ENCODE data around the gene NCK2.

NCK2 gene

DNA sequence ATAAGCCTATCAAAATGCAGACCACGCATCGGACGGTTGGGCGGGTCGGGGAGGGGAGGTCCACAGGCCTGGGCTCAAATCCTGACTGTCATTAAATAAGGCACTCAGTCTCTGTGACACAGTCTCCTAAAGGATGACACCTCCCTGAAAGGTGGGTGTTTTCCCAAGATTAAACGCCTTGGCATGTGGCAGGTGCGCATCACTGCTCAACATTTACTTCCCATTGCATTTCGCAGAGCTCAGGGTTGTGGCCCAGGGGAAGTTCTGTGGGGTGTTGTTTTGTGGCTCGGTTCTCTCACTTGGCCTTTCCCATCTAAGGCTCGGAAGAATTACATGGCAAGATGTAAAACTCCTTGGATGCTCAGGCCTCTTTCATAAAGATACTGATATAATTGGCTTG lies 107.4 kb downstream of the NCK2 start:
- DNase-seq, result no peak

GRCh38 chr2:105853354-105854088 lies 108.8 kb downstream of the NCK2 start:
- DNase-seq, result no peak

- no peak for DNase-seq
Measured at GRCh38 chr2:105854972-105855371, 110.3 kb downstream of the NCK2 start.

DNA sequence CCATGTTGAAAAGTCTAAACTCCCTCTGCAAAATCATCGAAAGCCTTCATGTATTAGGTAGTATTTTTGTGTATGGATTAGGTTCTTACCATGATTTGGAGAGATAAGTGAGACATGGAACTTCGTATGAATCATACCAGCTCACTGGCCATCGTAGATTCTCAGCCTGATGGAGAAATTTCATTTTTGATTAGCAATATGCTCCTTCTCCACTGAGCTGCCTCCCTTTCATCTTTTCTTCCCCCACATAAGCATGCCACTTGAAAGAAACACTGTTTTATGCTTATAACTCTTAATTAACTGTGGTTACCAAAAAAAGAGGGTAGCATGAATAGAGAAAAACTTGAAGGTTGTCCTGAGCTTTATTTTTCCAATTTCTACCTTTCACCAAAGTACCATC lies 111.9 kb downstream of the NCK2 start:
- DNase-seq, result no peak

DNA sequence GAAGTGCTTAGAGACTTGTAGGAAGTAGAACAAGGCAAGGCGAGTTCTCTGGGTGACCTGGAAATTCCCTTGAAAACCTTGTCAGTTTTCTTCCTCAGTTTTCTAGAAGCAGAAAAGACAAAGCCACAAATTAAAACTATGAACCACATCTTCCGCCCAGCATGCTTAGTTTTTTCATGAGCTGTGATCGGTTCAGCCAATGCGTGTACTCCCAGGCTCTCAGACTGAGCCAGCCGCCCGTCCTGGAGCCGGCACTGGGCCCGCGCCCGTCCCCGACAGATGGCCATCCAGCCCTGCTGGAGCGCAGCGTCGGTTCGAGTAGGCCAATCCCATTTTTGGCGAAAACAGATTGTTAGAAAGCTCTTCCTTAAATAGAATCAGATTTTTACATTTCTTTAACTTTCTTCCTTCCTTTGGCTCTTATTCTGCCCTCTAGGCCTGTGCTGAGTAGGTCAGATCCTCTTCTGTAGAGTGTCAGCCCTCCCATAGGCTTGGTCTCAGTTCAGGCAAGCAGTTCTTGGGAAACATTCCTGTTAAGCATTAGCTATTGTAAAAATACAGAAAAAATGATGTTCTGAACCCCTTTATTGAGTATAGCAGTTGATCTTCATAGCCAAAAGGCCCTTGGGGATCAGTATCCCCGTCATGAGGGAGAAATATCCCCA lies 112.5 kb downstream of the NCK2 start:
- no peak for DNase-seq

GRCh38 chr2:105858868-105859693 lies 114.4 kb downstream of the NCK2 start:
- DNase-seq, result peak in 1 of 2 experiments; percentile 28

- no peak for DNase-seq
Measured at GRCh38 chr2:105859694-105859951, 114.9 kb downstream of the NCK2 start.

DNA sequence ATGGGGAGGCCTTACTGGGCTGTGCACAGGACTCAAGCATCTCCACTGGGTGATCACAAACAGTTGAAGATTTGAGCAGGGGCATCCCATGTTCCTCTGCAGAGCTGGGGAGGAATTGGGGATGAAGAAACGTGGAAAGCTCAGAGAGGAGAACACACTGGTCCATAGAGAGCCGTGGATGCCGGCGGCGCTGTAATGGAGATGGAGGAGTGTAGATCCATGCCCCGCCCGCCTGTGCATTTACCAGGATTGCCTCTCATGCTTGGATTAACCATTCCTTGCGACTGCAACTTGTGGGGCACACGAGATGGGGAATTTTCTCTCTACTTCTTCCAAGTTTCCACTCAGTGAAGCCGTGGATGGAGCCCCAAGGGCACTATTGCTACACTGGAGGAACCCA lies 115.9 kb downstream of the NCK2 start:
- DNase-seq, result no peak

- no peak for DNase-seq
Measured at GRCh38 chr2:105861200-105861599, 116.5 kb downstream of the NCK2 start.

GRCh38 chr2:105862843-105863242 lies 118.1 kb downstream of the NCK2 start:
- DNase-seq, result no peak

DNA sequence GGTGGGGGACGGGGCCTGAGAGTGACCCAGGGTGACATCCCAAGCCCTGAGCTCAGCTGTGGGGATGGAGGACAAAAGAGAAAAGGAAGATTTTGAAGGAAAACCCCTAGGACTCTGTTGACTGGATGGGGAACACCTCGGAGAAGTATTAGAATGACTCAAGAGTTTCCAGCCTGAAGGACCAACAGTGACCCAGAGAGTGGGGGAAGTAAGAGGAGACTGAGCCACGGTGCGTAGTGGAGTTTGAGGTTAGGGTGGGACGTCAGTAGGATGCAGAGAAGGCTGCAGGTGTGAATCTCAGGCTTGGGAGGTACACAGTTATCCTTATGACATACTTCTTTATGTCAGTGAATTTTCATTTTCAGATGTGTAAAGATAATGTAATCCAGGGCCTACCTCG lies 119.5 kb downstream of the NCK2 start:
- no peak for DNase-seq

DNA sequence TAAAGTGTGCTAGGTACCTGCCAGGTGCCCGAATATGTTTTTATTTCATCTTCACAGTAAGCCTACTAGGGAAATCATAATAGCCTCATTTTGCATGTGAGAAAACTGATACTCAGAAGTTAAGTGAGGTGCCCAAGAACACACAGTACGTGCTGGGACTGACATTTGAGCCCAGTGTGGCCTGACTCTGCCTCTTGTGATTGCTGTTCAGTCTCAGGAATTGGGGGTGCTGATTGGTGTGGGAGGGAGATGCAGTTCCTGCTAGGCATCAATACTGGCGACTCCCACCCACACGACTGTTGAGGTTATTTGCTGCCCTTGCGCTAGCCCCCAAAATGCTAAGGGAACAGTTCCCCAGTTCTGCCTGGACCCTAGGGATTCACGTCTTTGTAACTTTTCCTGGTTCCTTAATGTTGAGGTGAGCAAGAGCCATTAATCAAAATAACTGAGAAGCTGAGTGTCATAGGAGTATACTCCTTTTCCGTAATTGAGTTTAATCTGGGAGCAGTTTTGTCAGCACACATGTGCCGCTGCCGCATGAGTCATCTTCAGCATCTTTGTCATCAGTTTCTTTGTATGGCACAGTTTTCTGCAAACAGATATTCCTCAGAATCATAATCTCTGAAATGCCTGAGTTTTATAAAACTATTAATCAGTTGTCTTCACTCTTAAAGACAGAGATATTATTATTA lies 120.7 kb downstream of the NCK2 start:
- no peak for DNase-seq

DNA sequence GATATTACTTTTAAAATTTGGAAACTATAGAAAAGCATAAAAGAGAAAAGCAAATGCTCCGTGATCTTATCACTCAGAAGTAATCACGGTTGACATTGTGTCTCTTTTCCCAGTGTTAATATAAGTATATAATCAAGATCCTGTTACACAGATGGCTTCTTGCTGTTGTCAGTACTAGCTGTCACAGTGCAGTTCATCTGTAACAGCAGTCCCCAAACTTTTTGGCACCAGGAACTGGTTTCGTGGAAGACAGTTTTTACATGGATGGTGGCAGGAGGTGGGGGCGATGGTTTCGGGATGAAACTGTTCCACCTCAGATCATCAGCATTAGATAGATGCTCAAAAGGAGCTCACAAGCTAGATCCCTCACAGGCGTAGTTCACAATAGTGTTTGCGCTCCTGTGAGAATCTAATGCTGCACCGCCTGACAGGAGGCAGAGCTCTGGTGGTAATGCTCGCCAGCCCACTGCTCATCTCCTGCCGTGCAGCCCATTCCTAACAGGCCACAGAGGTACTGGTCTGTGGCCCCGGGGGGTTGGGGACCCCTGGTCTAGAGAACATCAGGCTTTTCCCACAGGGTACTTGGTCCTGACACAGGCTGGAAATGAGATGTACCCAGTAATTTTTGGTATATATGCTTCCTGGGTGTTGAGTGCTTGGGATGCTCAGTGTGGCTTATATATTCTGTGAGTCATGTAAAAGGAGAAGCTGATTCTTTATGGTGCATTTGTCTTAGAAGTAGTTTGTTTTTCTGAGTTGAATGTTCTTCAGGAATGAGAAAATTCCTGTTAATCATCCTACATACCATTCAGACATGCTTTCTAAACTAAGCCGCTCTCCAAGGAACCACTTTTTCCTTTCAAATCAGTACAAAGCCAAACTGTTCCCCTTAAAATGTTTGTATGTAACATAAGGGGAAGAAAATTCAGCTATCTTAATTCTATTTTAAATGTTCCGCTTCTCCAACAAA lies 121.8 kb downstream of the NCK2 start:
- DNase-seq, result no peak

- DNase-seq, result no peak
Measured at GRCh38 chr2:105867587-105867986, 122.9 kb downstream of the NCK2 start.

- no peak for DNase-seq
Measured at GRCh38 chr2:105868060-105868459, 123.3 kb downstream of the NCK2 start.

DNA sequence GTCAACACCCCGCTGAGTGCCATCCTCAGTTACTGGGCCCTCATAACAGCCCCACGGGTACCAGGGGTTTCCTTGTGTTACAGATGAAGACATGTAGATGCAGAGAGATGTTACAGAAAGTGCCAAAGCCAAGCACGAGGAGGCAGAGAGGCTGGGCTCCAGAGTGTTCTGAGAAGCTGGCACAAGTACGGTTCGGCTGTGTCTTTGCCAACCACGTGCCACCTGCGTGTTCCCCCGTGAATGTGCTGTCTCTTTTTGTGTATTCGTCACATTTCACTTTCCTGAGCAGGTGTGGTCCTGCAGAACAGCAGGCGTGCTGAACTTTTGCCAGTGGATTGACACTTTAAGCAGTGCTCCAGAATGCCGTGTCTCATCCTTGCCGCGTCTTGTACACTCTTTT lies 124.6 kb downstream of the NCK2 start:
- DNase-seq, result no peak

DNA sequence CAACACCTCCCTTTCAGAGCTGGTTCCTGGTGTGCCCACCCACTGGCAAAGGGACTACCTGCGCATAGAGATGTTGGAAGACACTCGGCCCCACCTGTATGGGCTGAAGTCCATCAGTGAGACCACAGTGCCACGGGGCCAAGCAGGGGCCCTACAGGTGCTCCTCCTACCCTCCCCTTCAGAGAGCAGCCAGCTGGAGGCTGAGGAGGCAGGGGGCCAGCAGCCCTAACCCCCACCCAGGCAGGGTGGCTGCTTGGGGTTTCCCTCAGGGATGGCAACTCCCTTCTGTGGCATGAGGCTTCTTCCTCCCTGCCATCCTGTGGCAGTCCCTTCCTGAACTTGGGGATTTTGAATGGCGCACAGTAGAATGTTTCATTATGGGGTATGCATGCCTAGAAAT lies 125.3 kb downstream of the NCK2 start:
- no peak for DNase-seq

- DNase-seq, result no peak
Measured at GRCh38 chr2:105870858-105871257, 126.1 kb downstream of the NCK2 start.

DNA sequence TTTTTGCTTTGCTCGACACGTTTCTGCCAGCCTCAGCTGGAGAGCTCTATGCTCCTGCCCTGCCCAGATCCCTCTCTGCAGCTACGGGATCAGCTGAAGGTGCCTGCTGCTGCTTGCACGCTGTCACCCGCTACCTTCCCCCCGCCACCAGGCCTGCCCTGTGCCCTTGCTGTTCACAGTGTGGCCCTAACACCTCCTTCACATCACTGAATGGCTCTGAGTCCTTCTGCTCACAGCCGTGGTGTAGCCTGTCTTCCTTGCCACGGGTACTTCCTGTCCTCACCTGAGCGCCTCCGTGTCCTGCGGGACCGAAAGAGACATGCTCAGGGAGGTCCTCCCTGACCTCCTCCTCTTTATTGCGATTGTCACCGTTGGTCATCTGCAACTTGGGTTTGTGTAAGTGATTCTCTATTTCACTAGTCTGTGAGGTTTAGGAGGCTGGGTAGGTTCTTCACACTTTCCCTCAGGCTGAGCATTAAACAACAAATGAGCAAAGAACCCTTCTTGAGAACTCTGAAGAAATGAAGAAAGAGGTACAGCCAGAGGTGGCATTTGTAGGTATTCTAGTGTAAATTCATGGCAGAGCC lies 127.5 kb downstream of the NCK2 start:
- no peak for DNase-seq

DNA sequence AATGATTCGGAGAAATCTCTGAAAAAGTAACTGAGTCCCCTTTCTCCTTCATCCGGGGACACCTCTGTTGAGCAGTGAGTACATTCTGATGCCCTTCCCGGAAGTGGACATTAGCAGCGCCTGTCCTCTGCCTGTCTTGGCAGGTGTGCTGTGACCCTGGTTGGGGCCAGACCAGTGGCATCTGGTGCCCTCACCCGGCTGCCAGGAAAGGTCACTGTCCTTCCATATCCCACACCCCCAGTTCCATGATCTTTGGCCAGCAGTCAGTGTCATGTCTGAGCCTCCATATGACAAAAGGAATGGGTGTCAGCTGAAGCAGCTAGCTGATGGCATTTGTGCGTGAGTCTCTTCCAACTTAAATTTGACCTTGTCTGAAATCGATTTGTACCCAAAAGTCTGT lies 128.1 kb downstream of the NCK2 start:
- DNase-seq, result no peak

GRCh38 chr2:105873281-105873680 lies 128.6 kb downstream of the NCK2 start:
- no peak for DNase-seq

DNA sequence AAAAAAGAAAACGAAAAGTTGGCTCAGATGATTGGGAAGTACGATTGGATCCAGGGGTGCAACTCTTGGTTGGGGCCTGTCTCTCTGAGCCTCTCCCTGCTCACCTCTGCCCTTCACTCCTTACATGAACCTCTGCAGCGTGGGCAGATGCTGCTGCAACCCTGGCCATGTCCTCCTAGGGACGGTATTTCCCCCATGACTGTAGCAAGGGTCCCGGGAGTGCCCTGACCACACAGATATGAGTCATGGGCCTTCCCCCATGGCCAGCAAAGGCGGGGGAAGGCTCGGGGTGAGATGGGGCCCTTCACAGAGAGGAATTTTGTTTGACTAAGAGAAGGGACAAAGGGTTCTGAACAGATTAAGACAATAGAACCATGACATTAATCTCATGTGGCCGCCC lies 129.0 kb downstream of the NCK2 start:
- peak; percentile 37 to 60 for DNase-seq

Data from activated CD4-positive, alpha-beta T cell treated with anti-CD3 and anti-CD28 coated beads, Interleukin-2, amount 50 U/mL, for 4 hours (primary cell).